ENCODE data around the gene EHF. TPM values are rescaled to one million over a fixed set of nuclear protein-coding genes. Genes with fewer than 3 reads are reported as not detected.

Gene EHF
- total and polyA plus RNA-seq, 4 donors: 0.11 to 7.5 (median 0.61) TPM

DNA sequence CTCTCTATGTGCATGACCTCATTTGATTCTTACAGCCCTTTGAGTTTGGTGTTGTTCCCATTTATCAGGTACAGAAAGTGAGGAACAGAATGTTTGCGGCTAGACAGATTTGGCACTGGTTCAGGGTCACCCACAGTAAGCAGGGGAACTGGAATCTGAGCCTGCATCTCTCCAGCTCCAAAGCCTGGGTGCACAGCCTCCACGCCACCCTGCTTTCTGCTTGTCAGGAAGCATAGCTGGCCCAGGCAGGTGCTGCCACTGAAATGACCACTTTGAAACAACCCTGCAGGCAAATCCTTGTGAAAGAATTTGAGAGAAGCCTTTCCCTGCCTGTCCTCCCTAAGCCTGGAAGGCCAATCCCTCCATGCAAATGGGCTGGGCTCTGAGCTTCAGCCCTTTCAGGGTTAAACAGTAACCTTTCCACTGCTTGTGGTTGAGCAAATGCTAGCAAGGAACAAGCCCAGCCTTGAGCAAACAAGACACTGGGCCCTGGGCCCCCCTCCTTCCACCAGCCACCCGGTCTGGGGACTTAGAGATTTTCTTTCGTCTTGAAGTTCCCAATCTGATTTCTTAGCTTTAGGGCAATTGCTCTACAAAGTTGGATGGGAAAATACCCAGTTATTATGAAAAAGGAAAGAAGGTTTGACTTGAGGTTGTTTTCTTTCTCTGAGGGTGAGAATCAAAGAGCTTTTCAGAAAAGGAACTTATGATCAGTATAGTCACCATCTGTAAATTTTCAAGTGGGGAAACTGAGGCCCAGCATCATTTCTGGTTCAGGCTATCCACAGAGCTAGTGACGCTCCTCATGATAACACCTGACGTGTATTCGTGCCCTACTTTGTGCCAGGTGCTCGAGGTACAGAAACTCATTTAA, 19.4 kb downstream of the EHF start:
- no peaks in the 10 kb centered on the region for H3K9me3 ChIP-seq (ENCODE audit: control insufficient read depth, insufficient read depth, low read length)
- H3K36me3 ChIP-seq (ENCODE audit: control insufficient read depth, insufficient read depth, low read length): no peaks in the 10 kb centered on the region
- peaks cover 36% of the 10 kb centered on the region for H3K4me1 ChIP-seq (ENCODE audit: control insufficient read depth, insufficient read depth, low read length)
- 84% methylated on average over 3 of the region's 8 CpGs for WGBS (ENCODE audit: insufficient coverage)
- DNase-seq (ENCODE audit: low read depth in 4 of 6, low spot score in 6 of 6): no peak
- no peaks in the 10 kb centered on the region for H3K27me3 ChIP-seq (ENCODE audit: control insufficient read depth, insufficient read depth, low read length)
- no peak overlapping the region for H3K4me3 ChIP-seq (ENCODE audit: low read depth, low read length)
- no peak overlapping the region for H3K27ac ChIP-seq (ENCODE audit: low read depth, low read length)

DNA sequence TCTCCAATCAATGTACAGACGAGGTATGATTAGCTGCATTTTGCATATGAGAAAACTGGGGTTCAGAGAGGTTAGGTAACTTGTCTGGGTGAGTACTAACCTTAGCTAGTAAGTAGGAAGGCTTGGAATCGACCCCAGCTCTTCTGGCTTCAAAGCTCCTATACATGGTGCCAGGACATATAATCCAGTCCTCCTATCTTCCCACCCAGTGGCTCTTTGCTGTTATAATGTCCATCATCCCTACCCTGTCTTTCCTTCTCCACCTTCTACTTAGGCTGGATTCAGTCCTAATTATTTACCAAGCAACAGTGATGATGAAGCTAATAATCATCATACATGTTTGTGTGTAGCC, 20.0 kb downstream of the EHF start:
- H3K27me3 ChIP-seq (ENCODE audit: control insufficient read depth, insufficient read depth, low read length): no peaks in the 10 kb centered on the region
- no peaks in the 10 kb centered on the region for H3K36me3 ChIP-seq (ENCODE audit: control insufficient read depth, insufficient read depth, low read length)
- no peak overlapping the region for H3K27ac ChIP-seq (ENCODE audit: low read depth, low read length)
- no peaks in the 10 kb centered on the region for H3K9me3 ChIP-seq (ENCODE audit: control insufficient read depth, insufficient read depth, low read length)
- WGBS (ENCODE audit: insufficient coverage): no CpG with 5 or more reads among the region's 2 CpGs
- no peak overlapping the region for H3K4me3 ChIP-seq (ENCODE audit: low read depth, low read length)
- peaks cover 36% of the 10 kb centered on the region for H3K4me1 ChIP-seq (ENCODE audit: control insufficient read depth, insufficient read depth, low read length)
- DNase-seq (ENCODE audit: low read depth in 4 of 6, low spot score in 6 of 6): no peak

DNA sequence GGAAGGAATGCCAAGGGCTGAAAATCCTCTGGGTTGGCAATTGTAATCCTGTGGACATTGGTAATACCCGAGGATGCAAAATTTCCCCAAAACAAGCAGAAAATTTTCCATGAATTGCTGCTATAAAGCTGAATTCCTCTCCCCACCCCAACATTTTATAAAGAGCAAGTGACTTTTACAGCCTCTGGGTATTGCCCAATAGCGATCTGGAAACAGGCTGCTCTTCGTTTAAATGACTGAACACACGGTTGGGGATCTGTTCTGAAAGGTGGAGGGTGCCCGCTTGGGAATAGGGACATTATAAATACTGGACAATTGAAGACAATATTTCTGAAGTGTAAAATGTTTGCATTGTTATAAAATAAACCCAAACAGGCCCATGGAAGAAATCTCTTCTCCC, 20.6 kb downstream of the EHF start:
- Histone ChIP-seq H3K4me3 (ENCODE audit: low read depth, low read length) (no peak overlapping the region), H3K27ac (ENCODE audit: low read depth, low read length) (no peak overlapping the region), H3K27me3 (ENCODE audit: control insufficient read depth, insufficient read depth, low read length) (no peaks in the 10 kb centered on the region), H3K36me3 (ENCODE audit: control insufficient read depth, insufficient read depth, low read length) (no peaks in the 10 kb centered on the region), H3K4me1 (ENCODE audit: control insufficient read depth, insufficient read depth, low read length) (peaks cover 36% of the 10 kb centered on the region), H3K9me3 (ENCODE audit: control insufficient read depth, insufficient read depth, low read length) (no peaks in the 10 kb centered on the region)
- no peak for DNase-seq (ENCODE audit: low read depth in 4 of 6, low spot score in 6 of 6)
- WGBS (ENCODE audit: insufficient coverage): 30% methylated on average over 2 of the region's 5 CpGs

- WGBS (ENCODE audit: insufficient coverage): 100% methylated on average over 1 of the region's 6 CpGs
- peaks cover 30% of the 10 kb centered on the region for H3K4me1 ChIP-seq (ENCODE audit: control insufficient read depth, insufficient read depth, low read length)
- H3K36me3 ChIP-seq (ENCODE audit: control insufficient read depth, insufficient read depth, low read length): no peaks in the 10 kb centered on the region
- H3K27ac ChIP-seq (ENCODE audit: low read depth, low read length): no peak overlapping the region
- H3K9me3 ChIP-seq (ENCODE audit: control insufficient read depth, insufficient read depth, low read length): no peaks in the 10 kb centered on the region
- H3K27me3 ChIP-seq (ENCODE audit: control insufficient read depth, insufficient read depth, low read length): no peaks in the 10 kb centered on the region
- no peak for DNase-seq (ENCODE audit: low read depth in 4 of 6, low spot score in 6 of 6)
- H3K4me3 ChIP-seq (ENCODE audit: low read depth, low read length): no peak overlapping the region
These were observed 21.2 kb downstream of the EHF start for GRCh38 chr11:34642001-34642554.

DNA sequence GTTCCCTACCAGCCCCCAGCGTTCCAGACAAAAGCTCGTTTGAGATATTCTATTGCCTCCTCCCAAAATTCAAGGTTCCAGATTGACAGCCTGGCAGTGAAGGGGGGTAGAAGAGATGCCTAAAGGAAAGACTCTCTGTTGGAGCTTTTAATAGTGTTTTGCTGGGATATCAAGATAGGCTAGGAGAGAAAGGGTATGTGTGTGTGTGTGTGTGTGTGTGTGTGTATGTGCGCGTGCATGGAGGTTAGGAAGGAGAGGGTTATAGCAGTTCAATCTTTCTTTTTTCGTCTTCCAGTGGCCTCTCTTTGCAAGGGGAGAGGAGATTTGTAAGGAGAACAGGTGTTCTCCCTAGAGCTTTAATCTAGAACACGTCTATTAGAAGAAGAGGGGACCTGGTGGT, 22.0 kb downstream of the EHF start:
- Histone ChIP-seq H3K4me3 (ENCODE audit: low read depth, low read length) (no peak overlapping the region), H3K27me3 (ENCODE audit: control insufficient read depth, insufficient read depth, low read length) (no peaks in the 10 kb centered on the region), H3K9me3 (ENCODE audit: control insufficient read depth, insufficient read depth, low read length) (no peaks in the 10 kb centered on the region), H3K4me1 (ENCODE audit: control insufficient read depth, insufficient read depth, low read length) (peaks cover 25% of the 10 kb centered on the region), H3K36me3 (ENCODE audit: control insufficient read depth, insufficient read depth, low read length) (no peaks in the 10 kb centered on the region), H3K27ac (ENCODE audit: low read depth, low read length) (no peak overlapping the region)
- DNase-seq (ENCODE audit: low read depth in 4 of 6, low spot score in 6 of 6): no peak
- WGBS (ENCODE audit: insufficient coverage): 96% methylated on average over 4 of the region's 6 CpGs

GRCh38 chr11:34643311-34643710, 22.4 kb downstream of the EHF start:
- no peak for DNase-seq (ENCODE audit: low read depth in 4 of 6, low spot score in 6 of 6)
- H3K4me1 ChIP-seq (ENCODE audit: control insufficient read depth, insufficient read depth, low read length): peaks cover 20% of the 10 kb centered on the region
- no peaks in the 10 kb centered on the region for H3K9me3 ChIP-seq (ENCODE audit: control insufficient read depth, insufficient read depth, low read length)
- H3K27ac ChIP-seq (ENCODE audit: low read depth, low read length): no peak overlapping the region
- no peaks in the 10 kb centered on the region for H3K27me3 ChIP-seq (ENCODE audit: control insufficient read depth, insufficient read depth, low read length)
- no peak overlapping the region for H3K4me3 ChIP-seq (ENCODE audit: low read depth, low read length)
- H3K36me3 ChIP-seq (ENCODE audit: control insufficient read depth, insufficient read depth, low read length): no peaks in the 10 kb centered on the region
- WGBS (ENCODE audit: insufficient coverage): 90% methylated on average over 2 of the region's 3 CpGs

- no peak for DNase-seq (ENCODE audit: low read depth in 4 of 6, low spot score in 6 of 6)
- H3K4me3 ChIP-seq (ENCODE audit: low read depth, low read length): no peak overlapping the region
- H3K4me1 ChIP-seq (ENCODE audit: control insufficient read depth, insufficient read depth, low read length): peaks cover 17% of the 10 kb centered on the region
- H3K27ac ChIP-seq (ENCODE audit: low read depth, low read length): no peak overlapping the region
- H3K36me3 ChIP-seq (ENCODE audit: control insufficient read depth, insufficient read depth, low read length): no peaks in the 10 kb centered on the region
- H3K9me3 ChIP-seq (ENCODE audit: control insufficient read depth, insufficient read depth, low read length): no peaks in the 10 kb centered on the region
- WGBS (ENCODE audit: insufficient coverage): 100% methylated on average over 1 of the region's 2 CpGs
- H3K27me3 ChIP-seq (ENCODE audit: control insufficient read depth, insufficient read depth, low read length): no peaks in the 10 kb centered on the region
These were observed 23.0 kb downstream of the EHF start for GRCh38 chr11:34643846-34644245.

DNA sequence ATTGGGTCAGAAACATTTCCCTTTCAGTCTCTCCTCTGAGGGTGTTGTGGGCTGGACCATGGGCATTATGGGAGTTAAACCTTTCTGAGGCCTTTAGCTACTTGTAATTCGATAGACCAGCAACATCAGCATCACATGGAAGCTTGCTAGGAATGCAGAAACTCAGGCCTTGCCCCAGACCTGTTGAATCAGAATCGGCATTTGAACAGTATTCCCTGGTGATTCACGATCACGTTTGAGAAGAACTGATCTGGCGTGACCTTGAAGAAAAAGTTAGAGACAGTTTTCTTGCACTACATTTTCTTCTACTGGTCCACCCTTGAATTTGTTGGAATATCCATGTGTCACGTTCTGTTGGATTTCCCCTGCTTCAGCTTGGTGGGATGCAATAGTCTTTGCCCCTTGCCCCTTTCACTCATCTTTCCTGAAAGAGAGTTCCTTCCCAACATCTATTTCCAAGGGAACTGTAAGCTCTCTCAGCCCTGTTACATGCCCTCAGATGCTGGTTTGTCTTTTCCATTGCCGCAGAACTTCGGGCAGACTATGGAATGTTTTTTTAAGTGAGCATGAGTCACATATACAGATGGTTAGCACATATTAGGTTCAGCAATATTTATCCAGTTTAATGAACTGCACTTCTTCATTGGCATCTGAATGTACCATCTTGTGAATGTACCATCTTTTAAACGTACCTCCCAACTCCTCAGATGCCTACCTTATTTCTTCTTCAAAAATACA, 23.9 kb downstream of the EHF start:
- Histone ChIP-seq H3K27ac (ENCODE audit: low read depth, low read length) (no peak overlapping the region), H3K9me3 (ENCODE audit: control insufficient read depth, insufficient read depth, low read length) (no peaks in the 10 kb centered on the region), H3K4me1 (ENCODE audit: control insufficient read depth, insufficient read depth, low read length) (peaks cover 11% of the 10 kb centered on the region), H3K36me3 (ENCODE audit: control insufficient read depth, insufficient read depth, low read length) (no peaks in the 10 kb centered on the region), H3K4me3 (ENCODE audit: low read depth, low read length) (no peak overlapping the region), H3K27me3 (ENCODE audit: control insufficient read depth, insufficient read depth, low read length) (no peaks in the 10 kb centered on the region)
- DNase-seq (ENCODE audit: low read depth in 4 of 6, low spot score in 6 of 6): no peak
- WGBS (ENCODE audit: insufficient coverage): 96% methylated on average over 4 of the region's 9 CpGs

- no peaks in the 10 kb centered on the region for H3K27me3 ChIP-seq (ENCODE audit: control insufficient read depth, insufficient read depth, low read length)
- peaks cover 4% of the 10 kb centered on the region for H3K4me1 ChIP-seq (ENCODE audit: control insufficient read depth, insufficient read depth, low read length)
- no peak overlapping the region for H3K4me3 ChIP-seq (ENCODE audit: low read depth, low read length)
- H3K36me3 ChIP-seq (ENCODE audit: control insufficient read depth, insufficient read depth, low read length): no peaks in the 10 kb centered on the region
- H3K9me3 ChIP-seq (ENCODE audit: control insufficient read depth, insufficient read depth, low read length): no peaks in the 10 kb centered on the region
- WGBS (ENCODE audit: insufficient coverage): 95% methylated on average over 3 of the region's 8 CpGs
- no peak for DNase-seq (ENCODE audit: low read depth in 4 of 6, low spot score in 6 of 6)
- no peak overlapping the region for H3K27ac ChIP-seq (ENCODE audit: low read depth, low read length)
These were observed 25.5 kb downstream of the EHF start for GRCh38 chr11:34646431-34646830.
